ENCODE data around the gene MBP.

MBP gene

DNA sequence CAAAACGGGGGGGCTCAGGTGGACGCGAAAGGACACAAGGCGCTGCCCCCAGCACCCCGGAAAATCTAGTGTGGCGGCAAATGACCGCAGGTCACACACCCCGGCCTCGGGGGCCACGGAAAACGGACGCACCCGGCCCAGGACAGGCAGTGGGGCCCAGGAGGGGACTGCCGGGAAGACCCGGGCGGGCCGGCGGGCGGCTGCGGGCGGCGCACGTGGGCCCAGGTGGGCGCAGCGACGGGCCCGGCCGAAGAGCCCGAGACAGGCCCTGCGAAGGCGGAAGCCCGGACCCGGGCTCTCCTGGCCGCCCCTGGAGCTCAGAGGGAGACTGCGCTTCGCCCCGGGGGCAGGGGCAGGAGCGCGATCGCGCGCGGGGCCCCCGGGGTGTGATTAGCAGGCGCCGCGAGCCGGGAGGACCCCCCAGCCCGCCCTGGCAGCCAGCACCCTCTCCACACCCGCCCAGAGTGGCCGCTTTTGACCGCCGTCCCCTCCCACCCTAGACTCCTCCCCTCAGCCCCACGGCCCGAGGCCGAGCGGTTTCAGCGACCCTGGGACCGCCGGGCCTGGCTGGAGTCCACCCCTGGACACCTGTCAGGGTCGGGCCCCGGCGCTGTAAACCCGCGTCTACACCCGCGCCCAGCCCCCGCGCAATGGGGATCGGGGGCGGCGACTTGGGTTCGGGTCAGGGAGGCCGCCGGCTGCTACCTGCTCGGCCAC is 773 bp downstream of the MBP start:
- Mint-ChIP-seq H3K4me1 (ENCODE audit: low read depth) (peaks cover 62% of the 10 kb centered on the region), H3K4me3 (peak overlapping the region; percentile 97), H3K27ac (peak overlapping the region; percentile 99), H3K9me3 (no peaks in the 10 kb centered on the region), H3K27me3 (no peaks in the 10 kb centered on the region), H3K36me3 (ENCODE audit: low read depth) (peaks cover 39% of the 10 kb centered on the region)

DNA sequence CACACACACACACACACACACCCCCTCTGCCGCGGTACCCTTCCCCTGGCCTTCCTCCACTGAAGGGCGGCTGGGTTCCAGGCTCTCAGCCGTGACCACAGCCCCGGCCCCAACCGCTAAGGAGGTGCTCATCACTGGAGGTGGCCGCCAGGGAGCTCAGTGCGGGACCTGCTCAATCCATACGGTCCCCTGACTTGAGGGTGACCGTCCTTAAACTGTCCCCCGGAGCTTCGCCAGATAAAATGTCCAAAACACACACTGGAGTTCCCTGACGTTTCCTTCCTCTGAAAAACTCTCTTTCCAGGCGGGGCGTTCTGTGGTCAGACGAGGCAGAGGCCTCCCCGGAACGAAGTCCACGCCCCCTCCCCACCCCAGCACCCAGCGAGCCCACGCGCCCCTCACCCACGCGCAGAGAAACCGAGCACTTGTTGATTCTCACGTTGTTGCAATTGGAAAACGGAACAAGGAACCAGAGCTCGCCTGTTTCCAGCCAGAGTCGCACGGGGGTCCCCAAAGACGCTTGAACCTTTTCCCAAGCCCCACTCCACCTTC is 1.4 kb downstream of the MBP start:
- Mint-ChIP-seq H3K9me3 (no peaks in the 10 kb centered on the region), H3K4me3 (peak overlapping the region; percentile 97), H3K36me3 (ENCODE audit: low read depth) (peaks cover 43% of the 10 kb centered on the region), H3K27ac (peak overlapping the region; percentile 99), H3K4me1 (ENCODE audit: low read depth) (peaks cover 69% of the 10 kb centered on the region), H3K27me3 (no peaks in the 10 kb centered on the region)

DNA sequence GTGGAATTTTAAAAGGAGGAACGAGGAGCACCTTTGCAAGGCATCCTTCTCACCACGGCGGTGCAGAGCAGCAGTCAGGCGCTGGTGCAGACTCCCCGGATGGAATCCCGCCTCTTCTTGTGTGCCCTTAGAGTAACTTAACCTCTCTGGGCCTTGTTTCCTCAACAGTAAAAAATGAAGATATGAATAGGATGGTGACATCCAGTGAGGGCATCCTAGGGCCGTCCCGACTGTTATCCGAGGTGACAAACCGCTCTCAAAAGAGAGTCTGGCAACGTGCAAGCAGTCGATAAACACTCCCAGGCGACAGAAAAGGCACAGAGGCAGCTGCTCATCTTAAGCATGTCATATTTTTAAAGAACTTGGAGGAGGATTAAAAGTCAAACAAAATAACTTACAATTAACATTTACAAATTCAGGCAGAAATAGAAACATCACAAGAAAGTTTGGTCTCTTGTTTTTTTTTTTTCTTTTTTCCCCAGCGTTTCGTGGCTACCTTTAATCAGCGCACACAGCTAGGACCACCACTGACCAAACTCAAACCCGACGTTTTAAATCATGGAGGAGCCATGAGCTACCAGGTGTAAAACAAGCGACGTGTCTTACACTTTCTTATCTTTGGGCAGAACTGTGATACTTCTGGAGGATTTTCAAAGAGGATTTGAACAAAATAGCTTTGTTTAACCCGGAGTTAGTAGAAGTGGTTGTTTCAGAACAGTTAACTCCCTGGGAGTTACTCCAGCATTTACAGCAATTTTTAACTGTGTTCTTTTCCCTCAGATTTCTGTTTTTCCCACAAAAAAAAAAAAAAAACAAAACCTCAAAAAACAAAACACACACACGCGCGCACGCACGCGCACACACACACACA is 2.1 kb downstream of the MBP start:
- H3K27me3 Mint-ChIP-seq = no peaks in the 10 kb centered on the region
- H3K4me1 Mint-ChIP-seq (ENCODE audit: low read depth) = peaks cover 76% of the 10 kb centered on the region
- peak overlapping the region; percentile 99 for H3K27ac Mint-ChIP-seq
- no peaks in the 10 kb centered on the region for H3K9me3 Mint-ChIP-seq
- H3K4me3 Mint-ChIP-seq = peak overlapping the region; percentile 97
- peaks cover 43% of the 10 kb centered on the region for H3K36me3 Mint-ChIP-seq (ENCODE audit: low read depth)

DNA sequence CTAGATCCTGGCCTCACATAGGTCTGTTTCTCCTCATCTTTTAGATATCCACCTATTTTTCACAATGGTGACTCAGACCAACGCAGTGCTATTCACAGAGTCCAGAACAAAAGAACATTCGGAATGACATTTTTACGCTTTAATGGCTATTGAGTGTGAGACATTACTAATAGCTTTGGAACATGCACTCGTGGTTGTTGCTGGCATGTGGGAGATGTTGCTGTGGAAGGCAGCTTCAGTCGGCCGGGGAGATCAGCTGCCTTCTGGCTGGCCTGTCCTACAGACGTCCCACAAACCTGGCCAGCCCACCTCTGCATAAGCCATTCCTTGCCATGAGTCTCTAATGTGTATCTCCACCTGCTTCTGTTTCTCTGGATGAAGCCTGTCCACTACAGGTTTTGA is 3.4 kb downstream of the MBP start:
- Mint-ChIP-seq H3K4me3 (peak overlapping the region; percentile 97), H3K36me3 (ENCODE audit: low read depth) (peaks cover 43% of the 10 kb centered on the region), H3K27me3 (no peaks in the 10 kb centered on the region), H3K9me3 (no peaks in the 10 kb centered on the region), H3K4me1 (ENCODE audit: low read depth) (peaks cover 81% of the 10 kb centered on the region), H3K27ac (peak overlapping the region; percentile 43)

DNA sequence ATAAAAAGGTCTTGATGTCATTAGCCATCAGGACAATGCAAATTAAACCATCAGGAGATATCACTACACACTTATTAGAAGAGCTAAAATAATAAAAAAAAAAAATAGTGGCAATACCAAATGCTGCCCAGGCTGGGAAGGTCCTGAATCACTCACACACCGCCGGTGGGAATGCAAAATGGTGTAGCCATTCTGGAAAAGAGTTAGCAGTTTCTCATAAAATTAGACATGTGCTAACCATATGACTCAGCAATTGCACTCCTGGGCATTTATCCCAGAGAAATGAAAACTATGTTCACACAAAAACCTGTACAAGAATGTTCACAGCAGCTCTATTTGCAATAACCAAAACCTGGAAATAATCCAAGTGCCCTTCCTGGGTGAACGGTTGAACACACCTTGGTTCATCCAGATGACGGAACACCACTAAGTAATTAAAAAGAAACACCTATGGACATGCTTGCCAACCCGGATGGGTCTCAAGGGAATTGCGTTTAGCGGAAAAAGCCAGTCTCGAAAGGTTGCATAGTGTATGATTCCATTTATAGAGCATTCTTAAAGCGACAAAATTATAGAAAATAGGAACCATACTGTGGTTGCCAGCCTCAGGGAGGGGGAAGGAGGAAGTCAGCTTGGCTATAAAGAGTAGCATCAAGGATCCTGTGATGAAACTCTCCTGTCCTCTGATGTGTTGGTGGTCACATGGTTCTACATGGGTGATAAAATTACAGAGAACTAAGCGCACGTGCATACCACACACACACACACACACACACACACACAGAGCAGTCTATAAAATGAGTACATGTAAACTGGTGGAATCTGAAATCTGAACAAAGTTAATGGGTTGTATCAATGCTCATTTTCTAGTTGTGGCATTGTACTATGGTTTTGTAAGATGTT is 4.6 kb downstream of the MBP start:
- Mint-ChIP-seq H3K4me1 (ENCODE audit: low read depth) (peaks cover 82% of the 10 kb centered on the region), H3K36me3 (ENCODE audit: low read depth) (peaks cover 47% of the 10 kb centered on the region), H3K27ac (peak overlapping the region; percentile 43), H3K27me3 (no peaks in the 10 kb centered on the region), H3K4me3 (peak overlapping the region; percentile 76), H3K9me3 (no peaks in the 10 kb centered on the region)

DNA sequence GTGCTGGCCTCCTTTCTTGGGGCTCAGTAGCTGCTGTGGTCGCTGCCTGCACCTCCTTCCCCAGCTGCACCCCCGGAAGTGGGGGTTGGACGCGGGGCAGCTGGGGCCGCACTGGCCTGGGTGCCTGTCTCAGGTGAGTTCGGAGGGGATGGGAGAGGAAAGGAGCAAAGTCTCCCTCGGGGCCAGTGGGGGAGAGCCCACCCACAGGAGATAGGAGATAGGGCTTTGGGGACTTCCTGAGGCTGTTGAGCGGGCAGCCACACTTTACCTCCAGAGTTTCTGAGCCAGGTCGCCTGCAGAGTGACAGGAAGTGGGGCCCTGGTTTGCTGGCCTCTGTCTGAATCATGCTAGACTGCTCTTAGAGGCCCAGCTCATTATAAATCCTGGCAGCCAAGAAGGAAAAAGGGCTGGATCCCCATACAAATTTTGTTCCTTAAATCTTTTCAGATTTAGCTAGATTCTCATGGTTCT is 8.1 kb downstream of the MBP start:
- Mint-ChIP-seq H3K36me3 (ENCODE audit: low read depth) (peaks cover 56% of the 10 kb centered on the region), H3K9me3 (no peaks in the 10 kb centered on the region), H3K27ac (peak overlapping the region; percentile 98), H3K4me3 (peak overlapping the region; percentile 80), H3K4me1 (ENCODE audit: low read depth) (peaks cover 98% of the 10 kb centered on the region), H3K27me3 (no peaks in the 10 kb centered on the region)

DNA sequence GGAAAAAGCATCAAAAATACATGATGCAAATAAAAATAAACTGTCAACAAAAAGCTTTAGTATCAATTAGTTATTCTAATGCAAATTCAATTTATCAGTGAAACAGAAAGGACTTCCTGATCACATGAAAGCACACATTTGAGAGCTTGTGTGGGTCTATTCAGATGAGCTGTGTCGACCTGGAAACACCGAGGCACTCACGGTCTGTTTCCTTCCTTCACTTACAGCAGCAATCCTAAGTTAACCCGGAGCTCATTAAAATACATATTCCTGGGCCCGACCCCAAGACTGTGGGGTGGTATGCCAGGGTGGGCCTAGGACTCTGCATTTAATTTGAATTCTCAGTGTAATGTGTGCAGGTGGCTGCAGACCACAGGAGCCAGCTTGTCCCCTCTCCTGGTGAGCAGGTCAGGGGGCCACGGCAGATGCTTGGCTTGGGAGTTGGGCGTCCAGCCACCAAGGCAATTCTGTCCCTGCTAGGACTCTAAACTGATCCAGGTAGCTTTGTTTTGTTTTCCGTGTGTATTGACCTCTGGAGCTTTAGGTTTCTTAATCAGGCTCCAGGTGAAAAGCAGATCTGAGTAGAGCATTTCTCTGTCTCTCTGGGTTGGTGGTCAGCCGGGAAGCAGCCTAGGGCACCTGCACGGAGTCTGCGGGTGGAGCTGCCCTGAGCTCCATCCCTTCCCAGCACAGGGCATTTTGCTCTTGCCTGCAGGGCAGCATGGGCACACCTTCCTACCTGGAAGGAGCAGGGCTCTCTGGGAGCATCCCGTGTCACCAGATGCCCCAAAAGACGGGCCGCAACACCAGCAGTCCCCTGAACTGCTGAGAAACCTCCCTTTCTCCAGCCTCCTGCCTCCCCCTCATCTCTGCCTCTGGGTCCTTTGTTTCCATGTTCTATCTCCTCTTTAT is 9.0 kb downstream of the MBP start:
- Mint-ChIP-seq H3K9me3 (no peaks in the 10 kb centered on the region), H3K27ac (peak overlapping the region; percentile 98), H3K27me3 (no peaks in the 10 kb centered on the region), H3K4me3 (peak overlapping the region; percentile 80), H3K4me1 (ENCODE audit: low read depth) (peaks cover 98% of the 10 kb centered on the region), H3K36me3 (ENCODE audit: low read depth) (peaks cover 51% of the 10 kb centered on the region)

DNA sequence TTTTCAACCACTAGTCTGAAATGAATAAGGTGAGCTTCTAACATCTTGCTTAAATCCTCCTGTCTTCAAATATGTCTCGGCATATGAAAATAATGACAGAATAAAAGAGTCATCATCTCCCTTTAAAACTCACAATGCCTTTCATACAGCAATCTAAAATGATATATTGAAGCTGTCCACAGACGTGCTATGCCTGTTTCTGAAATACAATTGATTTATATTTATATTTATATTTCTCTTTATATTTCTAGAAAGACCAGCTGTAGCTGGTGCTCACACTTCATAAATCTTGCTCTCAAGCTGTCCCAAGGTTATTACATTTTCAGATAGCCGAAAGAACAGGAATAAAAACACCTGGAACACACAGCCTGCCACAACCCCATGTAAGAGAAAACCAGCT is 11.1 kb downstream of the MBP start:
- Mint-ChIP-seq H3K4me3 (no peak overlapping the region), H3K27me3 (no peaks in the 10 kb centered on the region), H3K27ac (peak overlapping the region; percentile 48), H3K9me3 (no peaks in the 10 kb centered on the region), H3K36me3 (ENCODE audit: low read depth) (peaks cover 42% of the 10 kb centered on the region), H3K4me1 (ENCODE audit: low read depth) (peaks cover 90% of the 10 kb centered on the region)

DNA sequence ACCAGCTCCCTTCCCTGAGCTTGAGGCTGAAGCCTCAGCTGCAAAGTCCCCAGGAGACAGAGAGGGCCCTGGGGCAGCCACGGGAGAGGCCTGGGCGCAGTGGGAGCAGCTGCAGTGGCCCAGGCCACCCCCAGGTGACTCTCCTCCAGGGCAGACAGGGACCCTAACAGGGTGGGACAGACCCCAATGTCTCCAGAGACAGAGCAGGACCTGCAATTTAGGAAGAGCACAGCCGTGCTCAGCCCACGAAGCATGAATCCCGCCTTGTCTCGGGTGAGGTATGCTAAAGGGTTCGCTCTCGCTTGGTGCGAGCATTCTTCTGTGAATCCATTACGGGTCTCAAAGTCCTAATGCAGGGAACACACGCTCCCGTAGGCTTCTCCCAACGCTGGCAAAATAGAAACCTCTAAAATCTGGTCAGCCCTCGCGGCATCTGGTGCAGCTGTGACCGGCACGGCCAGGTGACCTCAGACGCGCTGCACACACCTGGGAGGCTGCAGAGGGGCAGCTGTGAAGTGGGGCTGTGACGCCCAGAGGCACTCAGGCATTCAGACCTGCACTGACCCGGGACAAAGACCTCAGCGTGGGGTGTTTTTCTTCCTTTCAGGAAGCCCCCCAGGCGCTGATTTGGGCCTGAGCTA is 12.6 kb downstream of the MBP start:
- Mint-ChIP-seq H3K36me3 (ENCODE audit: low read depth) (peaks cover 55% of the 10 kb centered on the region), H3K4me3 (no peak overlapping the region), H3K27me3 (no peaks in the 10 kb centered on the region), H3K4me1 (ENCODE audit: low read depth) (peaks cover 88% of the 10 kb centered on the region), H3K9me3 (peaks cover 4% of the 10 kb centered on the region), H3K27ac (peak overlapping the region; percentile 16)

DNA sequence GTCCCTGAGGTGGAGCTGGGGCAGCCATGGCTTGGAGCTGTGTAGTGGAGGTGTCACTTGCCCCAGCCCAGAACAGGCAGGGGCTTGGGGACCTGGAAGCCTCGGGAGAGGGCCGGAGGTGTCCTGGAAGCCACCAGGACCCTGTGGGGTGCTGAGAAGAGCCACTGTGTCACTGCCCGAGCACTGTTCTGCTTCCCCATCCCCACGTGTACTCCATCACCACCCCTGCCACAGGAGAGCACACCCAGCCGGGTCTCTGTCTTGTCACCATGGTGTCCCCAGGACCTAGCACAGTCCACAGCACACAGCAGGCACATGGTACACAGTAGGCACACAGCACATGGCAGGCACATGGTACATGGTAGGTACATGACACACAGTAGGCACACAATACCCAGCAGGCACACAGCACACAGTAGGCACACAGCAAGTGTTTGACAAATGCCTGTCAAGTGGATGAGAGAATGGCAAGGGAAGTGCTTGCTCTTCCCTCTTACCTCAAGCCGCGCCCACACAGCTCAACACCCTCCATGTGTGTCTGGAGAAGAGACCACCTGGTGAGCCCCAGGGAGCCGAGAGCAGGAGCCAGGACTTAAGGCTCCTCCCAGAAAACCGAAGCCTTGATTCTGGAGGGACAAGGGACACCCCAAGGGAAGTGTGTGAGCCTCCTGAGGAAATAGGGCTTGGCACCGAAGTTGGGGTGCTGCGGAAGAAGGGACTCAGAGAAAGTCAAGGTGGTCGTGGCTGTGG is 13.3 kb downstream of the MBP start:
- Mint-ChIP-seq H3K4me1 (ENCODE audit: low read depth) (peaks cover 88% of the 10 kb centered on the region), H3K27me3 (no peaks in the 10 kb centered on the region), H3K4me3 (no peak overlapping the region), H3K36me3 (ENCODE audit: low read depth) (peaks cover 60% of the 10 kb centered on the region), H3K27ac (peak overlapping the region; percentile 61), H3K9me3 (peaks cover 4% of the 10 kb centered on the region)

DNA sequence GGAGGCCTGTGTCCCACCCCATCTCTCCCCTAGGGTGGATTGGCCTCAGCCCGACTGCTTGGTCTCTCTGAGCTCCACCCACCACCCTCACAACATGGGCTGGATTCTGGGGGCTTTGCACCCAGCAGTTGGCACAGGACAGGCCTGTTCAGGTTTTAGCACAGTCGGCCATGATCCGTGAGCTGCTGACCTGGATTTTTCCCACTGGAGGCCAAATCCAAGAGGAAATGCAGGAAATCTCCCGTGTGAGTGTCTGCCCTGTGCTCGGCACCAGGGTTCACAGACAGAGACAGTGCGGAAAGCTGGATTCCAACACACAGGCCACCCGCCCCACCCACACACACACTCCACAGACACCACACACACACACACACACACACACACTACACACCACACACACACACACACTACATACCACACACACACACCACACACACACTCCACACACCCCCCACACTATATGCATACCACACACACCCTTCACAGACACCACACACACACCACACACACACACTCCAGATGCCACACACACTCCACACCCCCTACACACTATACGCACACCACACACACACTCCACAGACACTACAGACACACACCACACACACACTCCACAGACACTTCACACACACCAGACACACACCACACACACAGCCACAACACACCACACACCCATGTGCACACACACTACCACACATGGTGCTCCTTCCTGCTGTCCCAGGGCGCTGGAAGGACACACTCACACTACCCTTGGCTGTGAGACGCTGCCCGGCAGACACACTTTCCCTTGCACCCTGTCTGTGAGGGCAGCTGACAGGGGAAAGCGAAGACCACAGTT is 14.1 kb downstream of the MBP start:
- H3K9me3 Mint-ChIP-seq = peaks cover 4% of the 10 kb centered on the region
- no peak overlapping the region for H3K4me3 Mint-ChIP-seq
- H3K27ac Mint-ChIP-seq = peak overlapping the region; percentile 61
- H3K4me1 Mint-ChIP-seq (ENCODE audit: low read depth) = peaks cover 88% of the 10 kb centered on the region
- peaks cover 67% of the 10 kb centered on the region for H3K36me3 Mint-ChIP-seq (ENCODE audit: low read depth)
- H3K27me3 Mint-ChIP-seq = no peaks in the 10 kb centered on the region
